GM10266 (cell line): ENCODE results near the gene NUDT13.
"Not testable (repeated sequence)": the region's sequence is repeated elsewhere in the genome, so short reads cannot be mapped to it uniquely, and the experiment has no call there.

ENCODE experiments used
- DNase-seq: peaks from one replicate; pipeline ENCODE4 v3.0.0; 2012; ENCODE audit errors: extremely low spot score
- CTCF ChIP-seq: IDR thresholded peaks from 2 replicates; pipeline ENCODE4 v1.5.1; 2012; ENCODE audit warnings: mild to moderate bottlenecking, low read depth; ENCODE audit not compliant: control insufficient read depth, insufficient read depth; ENCODE audit errors: missing control alignments

The NUDT13 gene

GRCh38 chr10:73126343-73126742, 16.1 kb downstream of the NUDT13 start:
- no peak for TF ChIP-seq CTCF
- DNase-seq: no peak

DNA sequence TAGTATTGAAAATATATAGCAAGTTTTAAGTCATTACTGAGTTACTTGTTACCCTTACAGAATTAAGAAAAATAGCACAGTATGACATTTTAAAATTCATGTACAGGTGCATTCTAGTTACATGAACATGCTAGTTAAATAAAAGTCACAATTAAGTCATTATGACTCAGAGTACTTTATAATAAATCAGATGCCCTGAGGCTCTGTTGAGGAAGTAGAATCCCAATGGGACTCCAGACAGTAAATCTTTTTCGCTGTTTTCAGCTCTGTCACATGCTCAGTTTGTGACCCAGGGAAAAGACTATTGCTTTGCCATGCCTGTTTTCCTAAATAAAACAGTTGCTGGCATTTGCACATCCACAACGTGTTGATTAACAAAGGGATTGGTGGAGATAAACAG, 21.0 kb downstream of the NUDT13 start:
- TF ChIP-seq CTCF: no peak
- DNase-seq: no peak

DNA sequence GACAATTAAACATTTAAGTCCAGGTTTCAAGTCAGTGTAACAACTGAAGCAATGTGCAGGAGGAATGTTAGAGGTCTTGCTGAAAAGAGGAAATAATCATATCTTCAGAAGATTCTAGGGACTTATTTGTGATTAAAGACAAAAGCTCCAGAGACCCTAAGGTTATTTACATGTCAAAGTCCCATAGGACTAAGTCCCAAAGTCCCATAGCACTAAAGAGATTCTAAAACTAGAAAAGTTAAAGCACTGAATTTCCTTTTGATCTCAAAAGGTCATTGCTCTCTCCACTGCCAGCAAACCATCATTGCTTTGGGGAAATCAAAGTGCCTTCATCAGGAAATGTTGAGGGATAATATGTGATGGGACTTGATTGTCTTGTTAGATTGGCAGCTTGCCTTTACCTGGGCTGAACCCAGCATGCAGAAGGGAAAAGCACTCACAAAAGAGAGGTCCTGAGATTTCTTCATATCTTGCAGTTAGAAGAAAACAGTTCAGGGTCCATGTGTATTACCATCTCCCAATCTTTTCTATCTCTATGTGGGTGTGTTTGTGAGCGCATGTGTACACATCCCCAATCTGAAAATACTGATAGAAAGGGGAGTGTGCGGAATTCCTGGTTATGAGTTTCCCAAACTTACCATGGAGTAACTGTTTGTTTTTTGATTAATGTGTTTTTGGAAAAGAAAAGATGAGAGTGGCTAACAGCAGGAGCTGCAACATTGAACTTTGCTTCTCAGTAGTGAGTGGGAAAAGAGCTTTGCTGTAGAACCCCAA, 21.8 kb downstream of the NUDT13 start:
- TF ChIP-seq CTCF: no peak
- DNase-seq: no peak

GRCh38 chr10:73134727-73135126, 24.5 kb downstream of the NUDT13 start:
- no peak for DNase-seq
- no peak for TF ChIP-seq CTCF

- DNase-seq: no peak
- TF ChIP-seq CTCF: no peak
Observed at GRCh38 chr10:73136627-73137026, 26.4 kb downstream of the NUDT13 start.

DNA sequence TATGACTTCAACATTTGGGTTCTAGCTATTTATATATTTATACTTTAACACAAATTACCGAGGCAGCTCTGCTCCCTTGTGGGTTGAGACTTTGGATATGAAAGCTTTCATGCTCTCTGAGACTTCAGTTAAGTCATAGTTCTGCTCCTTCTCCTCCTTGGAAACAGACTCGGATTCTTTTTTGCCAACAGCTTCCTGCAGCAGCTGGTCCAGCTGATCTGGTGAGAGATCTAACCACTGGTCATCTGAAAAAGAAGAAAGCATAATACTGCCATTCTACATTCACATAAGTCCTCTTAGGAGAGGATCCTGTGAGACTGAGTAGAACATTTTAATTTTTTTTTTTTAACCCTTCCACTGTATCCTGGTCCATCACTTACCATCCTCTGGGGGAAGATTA, 29.0 kb downstream of the NUDT13 start:
- no peak for DNase-seq
- TF ChIP-seq CTCF: no peak

DNA sequence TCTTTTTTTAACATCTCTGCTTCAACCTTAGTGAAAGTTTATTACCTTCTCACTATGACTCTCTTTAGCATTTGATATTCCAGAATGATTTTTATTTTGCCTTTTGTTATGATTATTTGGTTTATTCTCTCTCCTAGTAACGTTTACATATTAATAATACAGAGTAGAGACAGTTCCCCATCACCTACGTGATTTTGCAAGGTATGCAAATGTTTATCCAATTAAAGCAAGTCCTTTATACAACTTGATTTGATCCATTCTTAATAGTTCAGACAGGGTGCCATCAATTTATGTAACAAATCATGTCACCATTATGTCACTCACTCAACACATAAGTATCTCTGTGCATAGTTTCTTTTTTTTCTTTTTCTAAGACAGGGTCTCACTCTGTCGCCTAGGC, 31.3 kb downstream of the NUDT13 start:
- TF ChIP-seq CTCF: no peak
- no peak for DNase-seq

- not testable (repeated sequence) for DNase-seq
Observed at GRCh38 chr10:73150633-73151413, 40.6 kb downstream of the NUDT13 start.
